GM23338 (cell line): ENCODE data around the gene ERP29.

Experiments used
- CREB1 ChIP-seq: fragments of 250-450 bp; sonication (Bioruptor Pico); IDR thresholded peaks from 2 replicates; pipeline ENCODE4 v1.5.0; 2020; ENCODE audit warnings: low read depth, mild to moderate bottlenecking, moderate library complexity
- CTCF ChIP-seq, 2 experiments: fragments of 200-600 bp in 1 of 2; sonication (generic) in 1 of 2; conservative IDR thresholded peaks; 2 replicates each; pipeline versions ENCODE4 v1.5.1 to v1.6.1; 2016 to 2017; ENCODE audit warnings: antibody characterized with exemption in 2 of 2, low read depth in 2 of 2, mild to moderate bottlenecking in 2 of 2, moderate library complexity in 1 of 2
- EZH2 ChIP-seq: fragments of 200-600 bp; sonication (generic); IDR thresholded peaks from one replicate; pipeline ENCODE4 v1.8.0; 2017; ENCODE audit warnings: antibody characterized with exemption, mild to moderate bottlenecking, low read depth; ENCODE audit not compliant: unreplicated experiment
- EZH2phosphoT487 ChIP-seq: fragments of 200-600 bp; sonication (generic); IDR thresholded peaks from one replicate; pipeline ENCODE4 v1.8.1; 2018; ENCODE audit warnings: antibody characterized with exemption; ENCODE audit not compliant: unreplicated experiment
- JUNB ChIP-seq: IDR thresholded peaks from one replicate; pipeline ENCODE4 v1.6.1; 2016; ENCODE audit warnings: antibody characterized with exemption; ENCODE audit not compliant: unreplicated experiment
- POLR2AphosphoS5 ChIP-seq: IDR thresholded peaks from 2 replicates; pipeline ENCODE4 v1.6.1; 2016; ENCODE audit warnings: antibody characterized with exemption, low read depth
- REST ChIP-seq: IDR thresholded peaks from one replicate; pipeline ENCODE4 v1.6.1; 2018; ENCODE audit warnings: antibody characterized with exemption; ENCODE audit not compliant: unreplicated experiment

GRCh38 chr12:112004041-112004440 lies 9.2 kb upstream of the ERP29 start:
- TF ChIP-seq POLR2AphosphoS5 (no peak), CTCF (conservative IDR thresholded peaks at IDR 0.05; ENCODE audit: low read depth in 2 of 2) (no peak), EZH2 (no peak), JUNB (no peak), REST (no peak), CREB1 (no peak), EZH2phosphoT487 (no peak)
